HCT116 (cell line): ENCODE results near the gene FRZB. TPM values are rescaled to one million over a fixed set of nuclear protein-coding genes. Genes with fewer than 3 reads are reported as not detected.

ENCODE experiments used
- ATAC-seq: fragments of 200-7000 bp; cut with Tn5 transposase; 2 replicates; pipeline ENCODE4 v1.9.1; 2020; ENCODE audit warnings: mild to moderate bottlenecking, moderate library complexity
- BruUV-seq: library from RNA; stranded (reverse); fragments of 400-500 nt; replicated peaks from 2 replicates; lab custom pipeline; 2021; lab: Mats Ljungman, UMichigan
- CTCF ChIA-PET: fragments of 300-600 bp; sonication (Branson Sonifier 250); formaldehyde crosslinking; loops from one replicate; lab custom pipeline; 2021; ENCODE audit warnings: antibody characterized with exemption; lab: Charles Lee
- POLR2A ChIA-PET: fragments of 300-600, 350-600 bp; sonication (Branson Sonifier 250); formaldehyde crosslinking; loops from one replicate; lab custom pipeline; 2021; ENCODE audit warnings: antibody characterized with exemption; lab: Charles Lee
- RAD21 ChIA-PET, 2 experiments: fragments of 300-600 bp; sonication (Branson Sonifier 250); formaldehyde crosslinking; loops; one replicate each; lab custom pipeline; 2023; ENCODE audit warnings: low total read pairs in 2 of 2; ENCODE audit not compliant: uncharacterized antibody in 2 of 2, unreplicated experiment in 2 of 2, low non-redundant PET in 1 of 2; lab: Charles Lee
- DNase-seq: peaks from one replicate; pipeline ENCODE4 v3.0.0-alpha.2; 2010; ENCODE audit warnings: low read depth, low spot score
- H2AFZ ChIP-seq: fragments of 200-600 bp; shearing (Covaris generic), sonication (generic); 2 replicates; pipeline ENCODE4 v1.6.1; 2017; ENCODE audit warnings: low read depth, mixed run types, mixed read lengths, antibody characterized with exemption, low read length; ENCODE audit not compliant: poor library complexity, severe bottlenecking
- H3K27ac ChIP-seq: 2 replicates; pipeline ENCODE4 v1.5.1; 2012; ENCODE audit warnings: low read depth, low read length
- H3K27me3 ChIP-seq: fragments of 200-600 bp; sonication (generic); 2 replicates; pipeline ENCODE4 v1.6.1; 2016; ENCODE audit warnings: mixed run types, low read length, mixed read lengths; ENCODE audit not compliant: insufficient read depth
- H3K36me3 ChIP-seq, 2 experiments: fragments of 200-500 bp in 1 of 2; fragments of 200-600 bp in 1 of 2; sonication (Bioruptor generic) in 1 of 2; sonication (generic) in 1 of 2; 2 replicates each; pipeline versions ENCODE4 v1.5.1 to v1.6.1; 2014 to 2016; ENCODE audit warnings: low read length in 2 of 2, inconsistent platforms in 1 of 2, mixed read lengths in 1 of 2, mixed run types in 1 of 2; ENCODE audit not compliant: insufficient read depth in 2 of 2, control insufficient read depth in 1 of 2
- H3K4me1 ChIP-seq, 2 experiments: fragments of 200-600 bp in 1 of 2; sonication (generic) in 1 of 2; 2 replicates each; pipeline versions ENCODE4 v1.5.1 to v1.6.1; 2012 to 2017; ENCODE audit warnings: low read length in 2 of 2, inconsistent platforms in 1 of 2, mild to moderate bottlenecking in 1 of 2, mixed read lengths in 1 of 2, mixed run types in 1 of 2, moderate library complexity in 1 of 2; ENCODE audit not compliant: insufficient read depth in 2 of 2, control insufficient read depth in 1 of 2
- H3K4me2 ChIP-seq: fragments of 200-600 bp; sonication (generic); 2 replicates; pipeline ENCODE4 v1.6.1; 2017; ENCODE audit warnings: mixed run types, low read length, mixed read lengths
- H3K4me3 ChIP-seq, 2 experiments: fragments of 200-600 bp in 1 of 2; sonication (generic) in 1 of 2; replicated peaks in 1 of 2; 2 replicates each; pipeline ENCODE4 v1.5.1; 2011 to 2016; ENCODE audit warnings: low read length in 2 of 2, control low read depth in 1 of 2, low read depth in 1 of 2, mild to moderate bottlenecking in 1 of 2, mixed read lengths in 1 of 2, mixed run types in 1 of 2
- H3K79me2 ChIP-seq: fragments of 200-600 bp; sonication (generic); 2 replicates; pipeline ENCODE4 v1.6.1; 2017; ENCODE audit warnings: mild to moderate bottlenecking, mixed run types, low read length, moderate library complexity, mixed read lengths; ENCODE audit not compliant: insufficient read depth
- H3K9ac ChIP-seq: fragments of 200-600 bp; sonication (generic); 2 replicates; pipeline ENCODE4 v1.6.1; 2016; ENCODE audit warnings: low read length, mixed read lengths
- H3K9me2 ChIP-seq: fragments of 200-600 bp; sonication (generic), shearing (Covaris generic); 2 replicates; pipeline ENCODE4 v1.6.1; 2017; ENCODE audit warnings: mixed run types, mild to moderate bottlenecking, moderate library complexity; ENCODE audit not compliant: insufficient read depth
- H3K9me3 ChIP-seq, 2 experiments: fragments of 200-500 bp in 1 of 2; fragments of 200-600 bp in 1 of 2; sonication (Bioruptor generic) in 1 of 2; sonication (generic) in 1 of 2; 2 replicates each; pipeline ENCODE4 v1.6.1; 2014 to 2017; ENCODE audit warnings: low read length in 2 of 2, mixed read lengths in 2 of 2, inconsistent platforms in 1 of 2, low read depth in 1 of 2, mild to moderate bottlenecking in 1 of 2, mixed run types in 1 of 2, moderate library complexity in 1 of 2; ENCODE audit not compliant: control insufficient read depth in 1 of 2, insufficient read depth in 1 of 2
- H4K20me1 ChIP-seq: fragments of 200-600 bp; sonication (generic), shearing (Covaris generic); 2 replicates; pipeline ENCODE4 v1.6.1; 2017; ENCODE audit warnings: mixed run types, mild to moderate bottlenecking, moderate library complexity; ENCODE audit not compliant: insufficient read depth
- ATF3 ChIP-seq: IDR thresholded peaks from 2 replicates; pipeline ENCODE4 v1.6.1; 2012
- CEBPB ChIP-seq: IDR thresholded peaks from 2 replicates; pipeline ENCODE4 v1.6.1; 2012; ENCODE audit warnings: low read depth
- CTCF ChIP-seq, 3 experiments: fragments of 200-600 bp in 1 of 3; sonication (generic) in 1 of 3; IDR thresholded peaks in 2 of 3; conservative IDR thresholded peaks in 1 of 3; 2 replicates each; pipeline ENCODE4 v1.5.1; 2012 to 2017; ENCODE audit warnings: low read depth in 2 of 3, low read length in 2 of 3, antibody characterized with exemption in 1 of 3, borderline replicate concordance in 1 of 3, control low read depth in 1 of 3, mild to moderate bottlenecking in 1 of 3, mixed read lengths in 1 of 3, mixed run types in 1 of 3, moderate library complexity in 1 of 3; ENCODE audit not compliant: insufficient read depth in 1 of 3
- ELF1 ChIP-seq: IDR thresholded peaks from 2 replicates; pipeline ENCODE4 v1.6.1; 2012; ENCODE audit warnings: low read depth, borderline replicate concordance
- EZH2phosphoT487 ChIP-seq: fragments of 200-600 bp; IDR thresholded peaks from 2 replicates; pipeline ENCODE4 v1.6.1; 2018; ENCODE audit warnings: antibody characterized with exemption, borderline replicate concordance
- FOSL1 ChIP-seq: IDR thresholded peaks from 2 replicates; pipeline ENCODE4 v1.6.1; 2012; ENCODE audit warnings: low read depth
- POLR2A ChIP-seq: IDR thresholded peaks from 2 replicates; pipeline ENCODE4 v1.7.0; 2011; ENCODE audit warnings: borderline replicate concordance; ENCODE audit not compliant: insufficient read depth, insufficient read length; ENCODE audit errors: extremely low read depth
- RAD21 ChIP-seq: IDR thresholded peaks from 2 replicates; pipeline ENCODE4 v1.6.1; 2012; ENCODE audit warnings: low read depth, mild to moderate bottlenecking
- REST ChIP-seq: IDR thresholded peaks from 2 replicates; pipeline ENCODE4 v1.6.1; 2012; ENCODE audit warnings: low read depth
- SIN3A ChIP-seq: IDR thresholded peaks from 2 replicates; pipeline ENCODE4 v1.6.1; 2012; ENCODE audit warnings: low read depth
- SRF ChIP-seq: IDR thresholded peaks from 2 replicates; pipeline ENCODE4 v1.6.1; 2012; ENCODE audit warnings: low read depth
- TCF7L2 ChIP-seq: IDR thresholded peaks from 2 replicates; pipeline ENCODE4 v1.7.0; 2011; ENCODE audit warnings: borderline replicate concordance, inconsistent platforms; ENCODE audit not compliant: insufficient read depth, insufficient read length; ENCODE audit errors: extremely low read depth
- YY1 ChIP-seq: IDR thresholded peaks from 2 replicates; pipeline ENCODE4 v1.6.1; 2011; ENCODE audit warnings: low read length, low read depth, moderate library complexity, mild to moderate bottlenecking; ENCODE audit not compliant: insufficient replicate concordance; ENCODE audit errors: extremely low read depth
- ZFX ChIP-seq: fragments of 450-650 bp; IDR thresholded peaks from 2 replicates; pipeline ENCODE4 v1.6.1; 2017
- intact Hi-C: fragments of 100-400 bp; cut with micrococcal nuclease; formaldehyde crosslinking; loops from 2 replicates; pipeline ENCODE4 v1.10.0; 2022
- total RNA-seq: library from RNA; stranded (reverse); gene quantifications from one replicate; pipeline ENCODE4 v1.2.1, GENCODE V29; 2021; ENCODE audit not compliant: unreplicated experiment

Gene FRZB
- total RNA-seq, 1 experiment from 2014 or later = 0.49 TPM

GRCh38 chr2:182852801-182853200 is 13.6 kb downstream of the FRZB start:
- BruUV-seq = no TSS peak
- no peak overlapping the region for H3K9ac ChIP-seq
- H4K20me1 ChIP-seq = no peaks in the 10 kb centered on the region
- no peaks in the 10 kb centered on the region for H3K79me2 ChIP-seq
- ATAC-seq (no peak), DNase-seq (no peak)
- no peak overlapping the region for H3K4me2 ChIP-seq
- no peak overlapping the region for H3K27ac ChIP-seq
- ChIA-PET POLR2A (no interaction called here), CTCF (no interaction called here), RAD21 (no interaction called here)
- H3K4me1 ChIP-seq = no peaks in the 10 kb centered on the region
- no peaks in the 10 kb centered on the region for H3K36me3 ChIP-seq
- no peak overlapping the region for H3K4me3 ChIP-seq
- H2AFZ ChIP-seq = no peak overlapping the region
- no peaks in the 10 kb centered on the region for H3K27me3 ChIP-seq
- no peaks in the 10 kb centered on the region for H3K9me2 ChIP-seq
- intact Hi-C loops = no loop called here
- no peaks in the 10 kb centered on the region for H3K9me3 ChIP-seq
- TF ChIP-seq ZFX (no peak), YY1 (no peak)

GRCh38 chr2:182852090-182852489 is 14.3 kb downstream of the FRZB start:
- TF ChIP-seq CEBPB = no peak
- TF ChIP-seq REST = no peak
- no peak for TF ChIP-seq TCF7L2
- no peak for TF ChIP-seq POLR2A
- TF ChIP-seq CTCF (IDR thresholded peaks at IDR 0.05 in 2 of 3, conservative IDR thresholded peaks at IDR 0.05 in 1 of 3; ENCODE audit: borderline replicate concordance in 1 of 3, insufficient read depth in 1 of 3, low read depth in 2 of 3, low read length in 2 of 3) = no peak
- TF ChIP-seq EZH2phosphoT487 = no peak
- TF ChIP-seq YY1 = no peak
- TF ChIP-seq RAD21 = no peak
- no peak for TF ChIP-seq ELF1
- TF ChIP-seq SIN3A = no peak
- TF ChIP-seq SRF = no peak
- TF ChIP-seq ATF3 = no peak
- TF ChIP-seq FOSL1 = no peak
- no peaks in the 10 kb centered on the region for H3K79me2 ChIP-seq
- no peak overlapping the region for H3K4me3 ChIP-seq
- H3K36me3 ChIP-seq = no peaks in the 10 kb centered on the region
- no peaks in the 10 kb centered on the region for H3K9me3 ChIP-seq
- ATAC-seq (peak; percentile 74), DNase-seq (peak; percentile 6)
- no TSS peak for BruUV-seq
- no peak overlapping the region for H3K4me2 ChIP-seq
- H4K20me1 ChIP-seq = no peaks in the 10 kb centered on the region
- no peaks in the 10 kb centered on the region for H3K9me2 ChIP-seq
- H3K27me3 ChIP-seq = no peaks in the 10 kb centered on the region
- H3K4me1 ChIP-seq = no peaks in the 10 kb centered on the region
- H3K9ac ChIP-seq = no peak overlapping the region
- RAD21 ChIA-PET = no interaction called here
- no peak overlapping the region for H2AFZ ChIP-seq
- POLR2A ChIA-PET = no interaction called here
- intact Hi-C loops = no loop called here
- H3K27ac ChIP-seq = no peak overlapping the region
- CTCF ChIA-PET = no interaction called here
